Measurements from ENCODE around the gene LUC7L2.
"Not testable (repeated sequence)": the region's sequence is repeated elsewhere in the genome, so short reads cannot be mapped to it uniquely, and the experiment has no call there.

LUC7L2 gene

GRCh38 chr7:139359366-139360209 is at the start of gene LUC7L2:
Gene LUC7L2, plus strand, starts transcription at chr7:139359894. Its CDS starts 368 bp downstream, at chr7:139360262.
- DNase-seq (ENCODE audit: low spot score): peak; percentile 99

- no peak for DNase-seq (ENCODE audit: low spot score)
Measured at GRCh38 chr7:139317939-139318505, 41.7 kb upstream of the LUC7L2 start.

- peak; percentile 53 for DNase-seq (ENCODE audit: low spot score)
Measured at GRCh38 chr7:139321071-139321745, 38.5 kb upstream of the LUC7L2 start.

GRCh38 chr7:139324709-139325108 is 35.0 kb upstream of the LUC7L2 start:
- not testable (repeated sequence) for DNase-seq (ENCODE audit: low spot score)

GRCh38 chr7:139328375-139328774 is 31.3 kb upstream of the LUC7L2 start:
- DNase-seq (ENCODE audit: low spot score): no peak

GRCh38 chr7:139329119-139329518 is 30.6 kb upstream of the LUC7L2 start:
- DNase-seq (ENCODE audit: low spot score): no peak

- DNase-seq (ENCODE audit: low spot score): no peak
Measured at GRCh38 chr7:139330333-139331030, 29.2 kb upstream of the LUC7L2 start.

GRCh38 chr7:139332697-139333359 is 26.9 kb upstream of the LUC7L2 start:
- no peak for DNase-seq (ENCODE audit: low spot score)

GRCh38 chr7:139333443-139333842 is 26.3 kb upstream of the LUC7L2 start:
- DNase-seq (ENCODE audit: low spot score): not testable (repeated sequence)

- DNase-seq (ENCODE audit: low spot score): no peak
Measured at GRCh38 chr7:139334399-139335150, 25.1 kb upstream of the LUC7L2 start.

- DNase-seq (ENCODE audit: low spot score): no peak
Measured at GRCh38 chr7:139339025-139339424, 20.7 kb upstream of the LUC7L2 start.

- DNase-seq (ENCODE audit: low spot score): no peak
Measured at GRCh38 chr7:139339698-139340036, 20.0 kb upstream of the LUC7L2 start.

- DNase-seq (ENCODE audit: low spot score): peak; percentile 100
Measured at GRCh38 chr7:139340037-139340807, 19.5 kb upstream of the LUC7L2 start.

- no peak for DNase-seq (ENCODE audit: low spot score)
Measured at GRCh38 chr7:139340808-139341057, 19.0 kb upstream of the LUC7L2 start.

- DNase-seq (ENCODE audit: low spot score): peak; percentile 96
Measured at GRCh38 chr7:139341058-139341775, 18.5 kb upstream of the LUC7L2 start, which contains the start of gene FMC1. Gene FMC1, plus strand, starts transcription at chr7:139341337. Its CDS starts 48 bp downstream, at chr7:139341385.

GRCh38 chr7:139341776-139342226 is 17.9 kb upstream of the LUC7L2 start:
- DNase-seq (ENCODE audit: low spot score): no peak

- DNase-seq (ENCODE audit: low spot score): peak; percentile 52
Measured at GRCh38 chr7:139345042-139345441, 14.7 kb upstream of the LUC7L2 start.

- no peak for DNase-seq (ENCODE audit: low spot score)
Measured at GRCh38 chr7:139351027-139351426, 8.7 kb upstream of the LUC7L2 start.

GRCh38 chr7:139354729-139355128 is 5.0 kb upstream of the LUC7L2 start:
- DNase-seq (ENCODE audit: low spot score): no peak

GRCh38 chr7:139355320-139355719 is 4.4 kb upstream of the LUC7L2 start:
- DNase-seq (ENCODE audit: low spot score): no peak

Measured in NAMALWA (cell line).